ENCODE measurements around the gene CDK7.
"Not testable (repeated sequence)": the region's sequence is repeated elsewhere in the genome, so short reads cannot be mapped to it uniquely, and the experiment has no call there.

Gene CDK7

DNA sequence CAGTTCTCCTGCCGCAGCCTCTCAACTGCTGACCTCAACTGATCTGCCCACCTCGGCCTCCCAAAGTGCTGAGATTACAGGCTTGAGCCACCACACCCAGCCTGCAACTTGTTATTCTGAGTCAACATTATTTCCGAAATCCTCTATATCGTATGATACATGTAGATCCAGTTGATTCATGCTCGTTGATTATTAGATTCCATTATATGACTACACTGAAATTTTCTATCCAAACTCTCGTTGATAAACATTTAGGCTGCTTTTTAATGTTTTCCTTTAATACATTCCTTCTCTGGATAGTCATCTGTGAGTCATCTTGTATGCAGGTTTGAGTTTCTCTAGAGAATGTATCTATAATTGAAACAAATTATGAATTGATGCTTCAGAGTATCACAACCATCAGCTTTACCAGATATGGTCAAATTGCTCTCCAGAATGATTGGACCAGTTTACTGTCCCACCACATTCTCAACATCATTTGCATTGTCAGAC is 4.1 kb downstream of the CDK7 start:
- DNase-seq: no peak

DNA sequence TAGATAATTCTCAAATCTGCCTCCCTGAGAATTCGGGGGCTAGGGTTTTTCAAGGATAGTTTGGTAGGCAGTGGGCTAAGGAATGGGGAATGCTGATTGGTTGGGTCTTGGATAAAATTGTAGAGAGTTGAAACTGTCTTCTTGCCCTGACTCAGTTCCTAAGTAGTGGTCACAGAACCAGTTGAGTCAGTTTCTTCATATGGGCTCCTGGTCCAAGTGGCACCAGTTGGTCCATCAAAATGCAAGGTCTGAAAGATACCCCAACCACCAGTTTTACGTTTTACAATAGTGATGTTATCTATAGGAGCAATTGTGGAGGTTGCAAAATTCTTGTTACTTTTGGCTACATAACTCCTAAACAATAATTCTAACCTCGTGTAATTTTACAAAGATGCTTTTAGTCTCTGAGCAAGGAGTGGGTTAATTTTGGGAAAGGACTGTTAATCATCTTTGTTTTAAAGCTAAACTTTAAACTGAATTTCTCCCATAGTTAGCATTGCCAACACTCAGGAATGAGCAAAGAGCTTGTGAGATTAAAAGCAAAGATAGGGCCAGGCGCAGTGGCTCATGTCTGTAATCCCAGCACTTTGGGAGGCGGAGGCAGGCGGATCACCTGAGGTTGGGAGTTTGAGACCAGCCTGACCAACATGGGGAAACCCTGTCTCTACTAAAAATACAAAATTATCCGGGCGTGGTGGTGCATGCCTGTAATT is 7.7 kb downstream of the CDK7 start:
- no peak for DNase-seq

DNA sequence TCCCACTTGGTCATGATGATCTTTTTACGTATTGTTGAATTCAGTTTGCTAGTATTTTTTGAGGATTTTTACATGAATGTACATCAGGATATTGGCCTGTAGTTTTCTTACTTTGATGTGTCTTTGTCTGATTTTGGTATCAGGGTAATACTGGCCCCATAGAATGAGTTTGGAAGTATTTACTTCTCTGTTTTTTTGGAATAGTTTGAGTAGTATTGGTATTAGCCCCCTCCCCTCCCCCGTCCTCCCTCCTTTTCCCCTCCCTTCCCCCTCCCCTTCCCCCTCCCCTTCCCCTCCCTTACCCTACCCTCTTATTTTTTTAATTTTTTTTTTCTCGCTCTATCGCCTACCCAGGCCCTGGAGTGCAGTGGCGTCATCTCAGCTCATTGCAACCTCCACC is 10.3 kb downstream of the CDK7 start:
- no peak for DNase-seq

DNA sequence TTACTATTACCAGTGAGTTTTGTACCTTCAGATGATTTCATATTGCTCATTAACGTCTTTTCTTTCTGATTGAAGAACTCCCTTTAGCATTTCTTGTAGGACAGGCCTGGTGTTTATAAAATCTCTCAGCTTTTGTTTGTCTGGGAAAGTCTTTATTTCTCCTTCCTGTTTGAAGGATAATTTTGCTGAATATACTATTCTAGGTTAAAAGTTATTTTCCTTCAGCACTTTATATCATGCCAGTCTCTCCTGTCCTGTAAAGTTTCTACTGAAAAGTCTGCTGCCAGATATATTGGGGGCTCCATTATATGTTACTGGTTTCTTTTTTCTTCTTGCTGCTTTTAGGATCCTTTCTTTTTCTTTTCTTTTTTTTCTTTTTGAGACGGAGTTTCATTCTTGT is 13.3 kb downstream of the CDK7 start:
- DNase-seq: no peak

DNA sequence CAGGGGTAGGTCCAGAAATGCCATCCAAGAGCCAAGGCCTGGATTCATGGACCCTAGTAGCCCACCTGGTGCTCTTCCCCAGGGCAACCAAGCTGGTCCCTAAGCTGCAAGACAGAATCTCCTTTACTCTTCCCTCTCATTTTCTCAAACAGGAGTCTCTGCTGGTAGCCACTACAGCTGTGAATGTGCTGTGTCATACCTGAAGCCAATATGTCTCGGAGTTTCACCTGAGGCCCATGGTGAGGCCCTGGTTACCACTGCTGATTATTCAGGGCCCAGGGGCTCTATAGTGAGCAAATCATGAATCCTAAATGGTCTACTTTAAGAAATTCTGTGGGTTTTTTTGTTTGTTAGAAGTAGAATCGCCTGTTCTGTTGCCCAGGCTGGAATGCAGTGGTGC is 15.9 kb downstream of the CDK7 start:
- DNase-seq: no peak

DNA sequence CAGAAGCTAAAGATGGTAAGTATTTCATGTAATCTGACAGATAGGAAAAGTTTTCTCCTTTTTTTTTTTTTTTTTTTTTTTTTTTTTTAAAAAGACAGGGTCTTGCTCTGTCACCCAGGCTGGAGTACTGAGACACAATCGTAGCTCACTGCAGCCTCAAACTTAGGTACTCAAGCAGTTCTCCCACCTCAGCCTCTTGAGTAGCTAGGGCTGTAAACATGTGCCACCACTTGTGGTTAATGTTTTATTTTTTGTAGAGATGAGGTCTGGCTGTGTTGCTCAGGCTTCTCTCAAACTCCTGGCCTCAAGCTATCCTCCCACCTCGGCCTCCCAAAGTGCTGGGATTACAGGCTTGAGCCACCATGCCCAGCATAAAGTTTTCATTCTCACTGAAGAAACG is 17.8 kb downstream of the CDK7 start:
- no peak for DNase-seq

DNA sequence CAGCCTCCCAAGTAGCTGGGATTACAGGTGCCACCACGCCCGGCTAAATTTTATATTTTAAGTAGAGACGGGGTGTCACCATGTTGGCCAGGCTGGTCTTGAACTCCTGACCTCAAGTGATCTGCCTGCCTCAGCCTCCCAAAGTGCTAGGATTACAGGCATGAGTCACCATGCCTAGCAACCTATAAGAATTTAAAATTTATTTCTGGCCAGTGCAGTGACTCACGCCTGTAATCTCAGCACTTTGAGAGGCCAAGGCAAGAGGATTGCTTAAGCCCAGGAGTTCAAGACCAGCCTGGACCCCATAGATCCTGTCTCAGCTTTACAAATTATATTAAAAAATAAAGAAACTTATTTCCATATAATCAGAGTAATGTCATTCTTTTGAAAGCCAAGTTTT is 21.3 kb downstream of the CDK7 start:
- DNase-seq: not testable (repeated sequence)

DNA sequence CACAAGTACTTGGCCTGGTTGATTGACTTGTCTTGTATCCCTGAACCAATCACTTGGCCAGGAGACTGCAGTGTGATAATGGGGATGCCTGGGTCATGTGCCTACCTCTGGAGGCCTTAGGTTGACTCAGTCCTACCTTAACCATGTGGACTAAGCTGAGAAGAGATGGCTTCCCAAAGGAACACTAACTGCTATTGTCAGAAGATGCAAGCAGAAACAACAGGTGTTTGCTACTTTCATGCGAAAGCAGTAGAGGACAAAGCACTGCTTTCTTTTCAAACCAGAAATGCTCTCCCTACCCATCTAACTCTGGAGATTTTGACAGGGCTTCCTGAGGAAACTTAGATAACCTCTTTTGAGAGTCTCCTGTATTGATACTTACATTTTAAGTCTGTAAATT is 22.9 kb downstream of the CDK7 start:
- no peak for DNase-seq

DNA sequence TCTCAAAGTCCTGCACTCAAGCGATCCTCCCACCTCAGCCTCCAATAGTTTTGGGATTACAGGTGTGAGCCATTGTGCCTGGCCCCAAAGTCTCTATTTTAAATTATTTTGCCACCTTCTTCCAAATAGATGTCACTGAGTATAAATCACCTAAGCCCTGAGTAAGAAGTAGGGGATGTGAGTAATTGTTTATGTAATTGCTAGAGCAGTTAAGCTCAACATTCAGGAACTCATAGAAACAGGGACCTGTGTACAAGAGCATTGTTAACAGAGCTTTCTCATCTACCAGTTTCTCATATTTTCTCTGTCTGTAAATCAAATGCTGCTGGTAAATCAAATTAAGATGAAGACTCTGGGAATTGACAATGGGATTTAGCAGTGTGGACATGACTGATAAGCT is 26.3 kb downstream of the CDK7 start:
- DNase-seq: no peak

DNA sequence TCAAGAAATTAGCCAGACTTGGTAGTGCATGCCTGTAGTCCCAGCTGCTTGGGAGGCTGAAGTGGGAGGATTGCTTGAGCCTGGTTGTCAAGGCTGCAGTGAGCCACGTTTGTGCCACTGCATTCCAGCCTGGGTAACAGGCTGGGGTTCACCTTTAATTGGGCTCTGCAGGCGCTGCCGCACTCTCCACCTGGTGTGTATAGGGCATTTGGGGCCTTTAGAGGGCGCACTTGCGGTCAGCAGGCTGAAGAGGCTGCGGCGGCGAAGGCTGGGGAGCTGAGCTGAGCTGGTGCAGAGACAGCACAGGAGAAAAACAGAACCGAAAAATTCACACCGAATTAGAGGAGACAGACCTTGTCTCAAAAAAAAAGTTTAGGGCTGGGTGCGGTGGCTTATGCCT is 31.2 kb downstream of the CDK7 start:
- no peak for DNase-seq

DNA sequence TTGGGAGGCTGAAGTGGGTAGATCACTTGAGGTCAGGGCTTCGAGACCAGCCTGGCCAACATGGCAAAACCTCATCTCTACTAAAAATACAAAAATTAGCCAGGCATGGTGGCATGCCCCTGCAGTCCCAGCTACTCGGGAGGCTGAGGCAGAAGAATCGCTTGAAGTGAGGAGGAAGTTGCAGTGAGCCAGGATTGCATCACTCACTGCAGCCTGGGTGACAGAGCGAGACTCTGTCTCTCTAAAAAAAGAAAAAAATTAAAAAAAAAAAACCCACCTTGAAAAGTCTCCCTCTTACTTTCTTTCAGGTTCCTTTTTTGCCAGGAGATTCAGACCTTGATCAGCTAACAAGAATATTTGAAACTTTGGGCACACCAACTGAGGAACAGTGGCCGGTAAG is 34.2 kb downstream of the CDK7 start:
- no peak for DNase-seq

DNA sequence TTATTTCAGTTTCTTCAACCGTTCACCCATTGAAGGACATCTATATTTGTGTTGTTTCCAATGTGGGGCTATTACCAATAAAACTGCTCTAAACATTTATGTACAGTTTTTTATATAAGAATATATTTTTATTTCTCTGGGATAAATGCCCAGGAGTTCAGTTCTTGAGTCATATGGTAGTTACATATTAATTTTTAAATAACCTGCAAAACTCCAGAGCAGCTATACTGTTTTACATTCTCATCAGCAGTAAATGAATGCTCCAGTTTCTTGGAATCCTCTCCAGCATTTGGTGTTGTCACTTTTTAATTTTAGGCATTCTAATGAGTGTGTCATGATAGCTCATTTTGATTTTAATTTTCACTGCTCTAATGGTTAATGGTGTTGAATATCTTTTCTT is 36.2 kb downstream of the CDK7 start:
- no peak for DNase-seq

DNA sequence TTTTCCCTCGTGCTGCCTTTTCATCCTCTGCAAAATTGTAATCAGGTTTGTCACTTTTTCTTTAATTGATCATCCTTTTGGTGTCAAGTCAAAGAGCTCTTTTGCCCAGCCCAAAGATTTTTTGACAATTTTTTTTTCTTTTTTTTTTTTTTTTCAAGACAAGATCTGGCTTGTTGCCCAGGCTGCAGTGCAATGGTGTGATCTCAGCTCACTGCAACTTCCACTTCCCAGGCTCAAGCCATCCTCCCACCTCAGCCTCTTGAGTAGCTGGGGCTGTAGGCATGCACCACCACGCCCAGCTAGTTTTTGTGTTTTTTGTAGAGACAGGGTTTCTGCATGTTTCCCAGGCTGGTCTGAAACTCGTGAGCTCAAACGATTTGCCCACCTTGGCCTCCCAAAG is 36.7 kb downstream of the CDK7 start:
- no peak for DNase-seq

DNA sequence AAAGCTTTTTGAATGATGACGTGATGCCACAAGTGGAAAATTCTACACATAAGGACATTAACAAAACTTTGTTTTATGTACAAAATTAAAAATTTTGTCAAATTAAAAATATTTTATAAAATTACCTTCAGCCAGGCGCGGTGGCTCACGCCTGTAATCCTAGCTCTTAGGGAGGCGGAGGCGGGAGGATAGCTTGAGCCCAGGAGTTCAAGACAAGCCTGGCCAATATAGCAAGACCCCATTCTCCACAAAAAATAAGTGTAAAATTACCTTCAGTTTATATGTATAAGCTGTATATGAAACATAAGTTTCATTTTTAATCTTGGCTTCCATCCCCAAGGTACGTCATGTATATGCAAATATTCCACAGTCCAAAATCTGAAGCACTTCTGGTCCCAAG is 40.9 kb downstream of the CDK7 start:
- DNase-seq: no peak

DNA sequence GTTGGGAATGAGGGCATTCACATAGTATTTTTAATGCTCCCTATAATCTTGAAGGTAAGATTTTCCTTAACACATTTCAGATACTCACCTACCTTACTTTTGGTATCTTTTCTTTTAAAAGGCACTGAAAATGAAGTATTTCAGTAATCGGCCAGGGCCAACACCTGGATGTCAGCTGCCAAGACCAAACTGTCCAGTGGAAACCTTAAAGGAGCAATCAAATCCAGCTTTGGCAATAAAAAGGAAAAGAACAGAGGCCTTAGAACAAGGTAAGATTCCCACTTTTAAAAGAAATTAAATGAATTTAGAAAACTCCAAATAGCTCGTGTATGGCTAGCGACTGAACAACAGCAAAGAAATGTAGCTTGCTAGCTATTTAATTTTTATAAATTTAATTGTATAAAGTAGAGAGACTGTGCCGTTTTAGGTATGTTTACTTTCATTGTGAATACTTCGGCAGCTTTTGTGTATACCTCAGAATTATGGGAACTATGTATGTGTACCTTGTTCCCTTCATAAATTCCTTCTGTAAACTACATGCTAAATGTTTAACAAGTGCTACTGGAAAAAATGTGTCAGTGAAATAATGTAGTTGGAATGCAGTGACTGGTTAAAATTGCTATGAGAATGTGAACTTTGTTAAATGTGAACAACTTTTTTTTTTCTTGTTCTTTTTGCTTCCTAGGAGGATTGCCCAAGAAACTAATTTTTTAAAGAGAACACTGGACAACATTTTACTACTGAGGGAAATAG is 41.9 kb downstream of the CDK7 start:
- DNase-seq: no peak

DNA sequence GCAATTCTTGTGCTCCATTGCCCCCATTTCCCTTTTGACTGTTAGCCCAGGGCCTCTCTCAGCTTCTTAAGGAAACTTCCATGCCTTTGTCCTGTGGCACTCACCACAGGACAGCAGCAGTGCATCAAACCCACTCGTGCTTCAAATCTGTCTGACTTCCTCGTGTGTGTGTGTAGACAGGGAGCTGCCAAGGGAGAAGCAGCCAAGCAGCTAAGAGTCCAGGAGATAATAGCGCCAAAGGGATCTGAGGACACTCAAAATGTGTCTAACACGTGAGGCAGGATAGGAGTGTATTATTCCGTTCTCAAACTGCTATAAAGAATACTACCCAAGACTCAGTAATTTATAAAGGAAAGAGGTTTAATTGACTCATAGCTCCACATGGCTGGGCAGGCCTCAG is 44.8 kb downstream of the CDK7 start:
- no peak for DNase-seq

DNA sequence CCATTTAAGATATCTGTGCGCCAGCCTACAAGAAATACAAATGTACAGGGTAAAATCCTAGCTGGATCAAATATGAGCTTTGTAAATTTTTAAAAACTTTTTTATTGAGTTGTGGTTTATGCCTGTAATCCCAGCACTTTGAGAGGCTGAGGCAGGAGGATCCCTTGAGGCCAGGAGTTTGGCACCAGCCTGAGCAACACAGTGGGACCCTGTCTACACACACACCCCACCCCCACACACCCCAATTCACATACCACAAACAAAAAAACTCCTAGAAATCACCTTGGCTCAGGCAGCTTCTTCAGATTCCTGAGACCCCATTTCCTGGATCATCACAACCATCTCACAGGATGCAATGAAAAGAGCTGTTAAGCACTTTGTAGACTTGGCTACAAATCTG is 46.4 kb downstream of the CDK7 start:
- DNase-seq: no peak

DNA sequence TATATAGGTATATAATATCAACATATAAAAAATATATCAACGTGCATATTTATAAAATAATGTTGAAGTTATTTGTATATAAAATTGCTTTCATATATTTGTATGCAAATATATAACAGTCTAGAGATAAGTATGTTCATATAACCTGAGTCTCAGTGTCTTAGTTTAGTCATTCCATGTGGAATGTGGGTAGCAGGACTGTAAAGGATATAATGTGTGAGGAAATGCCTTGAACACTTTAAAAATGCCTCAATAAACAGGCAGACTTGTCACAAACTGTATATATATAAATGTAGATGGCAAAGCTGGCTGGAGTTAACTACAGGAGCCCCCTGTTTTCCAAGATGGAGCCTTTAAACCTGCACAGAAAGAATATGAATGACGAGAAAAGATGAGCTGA is 49.5 kb downstream of the CDK7 start:
- DNase-seq: no peak

DNA sequence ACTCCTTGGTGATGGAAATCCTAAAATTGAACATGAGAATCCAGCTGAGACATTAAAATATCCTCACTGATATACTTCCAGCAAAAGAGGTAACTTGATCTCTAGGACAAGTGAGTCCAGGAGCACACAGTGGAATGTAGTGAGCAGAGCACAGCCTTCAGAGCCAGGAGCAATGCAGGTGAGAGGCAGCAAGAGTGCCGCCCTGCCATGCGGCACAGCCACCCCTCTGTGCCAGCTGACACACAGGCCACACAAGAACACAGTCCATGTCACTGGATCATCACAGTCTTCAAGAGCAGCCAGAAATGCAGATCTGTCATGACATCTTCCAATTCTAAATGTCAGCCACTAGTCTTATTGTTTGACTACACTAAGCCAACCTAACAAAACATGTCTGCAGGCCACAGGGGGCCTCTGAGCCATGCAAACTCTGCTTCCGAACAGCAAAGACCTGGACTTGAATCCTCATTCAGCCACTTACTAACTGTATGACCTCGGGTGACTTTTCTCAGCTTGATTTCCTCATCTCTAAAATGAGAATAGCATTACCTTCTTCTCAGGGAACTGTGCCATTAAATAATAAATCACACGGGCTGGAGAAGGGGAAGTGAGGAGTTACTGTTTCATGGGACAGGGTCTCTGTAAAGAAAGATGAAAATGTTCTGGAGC is 50.9 kb downstream of the CDK7 start:
- no peak for DNase-seq

DNA sequence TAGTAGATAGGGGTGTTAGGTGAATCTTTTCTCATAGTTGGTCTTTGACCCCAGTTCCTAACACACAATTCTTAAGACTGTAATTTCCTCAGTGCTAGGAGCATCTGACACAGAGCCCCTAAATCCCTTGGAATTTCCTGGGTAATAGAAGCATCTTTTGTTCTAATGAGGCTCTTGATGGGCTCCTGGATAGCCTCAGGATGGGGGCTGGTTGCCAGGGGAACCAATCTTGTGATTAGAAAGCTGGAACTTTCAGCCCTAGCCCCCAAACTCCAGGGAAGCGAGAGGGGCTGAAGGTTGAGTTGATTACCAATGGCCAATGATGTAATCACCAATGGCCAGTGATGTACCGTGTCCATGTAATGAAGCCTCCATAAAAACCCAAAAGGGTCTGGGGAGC is 53.4 kb downstream of the CDK7 start:
- DNase-seq: no peak

DNA sequence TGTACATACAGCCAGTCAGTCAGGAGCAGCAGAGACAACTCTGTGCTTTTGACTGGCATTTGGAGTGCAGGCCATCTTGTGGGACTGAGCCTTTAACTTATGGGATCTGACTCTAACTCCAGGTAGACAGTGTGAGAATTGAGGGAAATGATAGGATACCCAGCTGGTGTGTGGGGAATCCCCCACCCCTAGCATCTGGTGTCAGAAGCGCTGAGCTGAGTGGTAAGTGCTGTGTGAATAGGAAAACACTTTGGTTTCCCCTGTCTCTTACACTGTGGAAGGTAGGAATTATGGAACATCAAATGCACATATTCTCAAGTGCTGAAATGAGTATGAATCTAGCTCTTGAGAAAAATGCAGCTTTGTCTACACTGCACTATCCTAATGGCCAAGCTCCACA is 54.0 kb downstream of the CDK7 start:
- no peak for DNase-seq

DNA sequence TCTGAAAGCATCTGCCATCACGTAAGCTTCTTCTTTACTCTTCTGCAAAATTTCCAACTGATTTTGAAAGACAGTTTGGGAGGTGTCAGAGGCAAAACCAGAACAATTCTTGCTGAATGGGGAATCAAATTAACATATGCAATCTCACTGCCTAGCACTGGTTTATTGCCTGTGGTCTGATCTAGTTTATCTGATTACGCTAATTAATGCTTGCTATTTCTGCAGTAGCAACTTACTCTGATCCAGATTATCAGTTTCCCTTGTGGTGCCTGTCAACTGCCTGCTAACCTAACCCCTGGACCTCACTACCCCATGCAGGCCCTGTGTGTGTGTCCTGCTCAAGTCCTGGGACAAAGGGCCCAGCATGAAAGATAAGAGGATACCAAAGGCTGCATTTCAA is 57.6 kb downstream of the CDK7 start:
- no peak for DNase-seq

DNA sequence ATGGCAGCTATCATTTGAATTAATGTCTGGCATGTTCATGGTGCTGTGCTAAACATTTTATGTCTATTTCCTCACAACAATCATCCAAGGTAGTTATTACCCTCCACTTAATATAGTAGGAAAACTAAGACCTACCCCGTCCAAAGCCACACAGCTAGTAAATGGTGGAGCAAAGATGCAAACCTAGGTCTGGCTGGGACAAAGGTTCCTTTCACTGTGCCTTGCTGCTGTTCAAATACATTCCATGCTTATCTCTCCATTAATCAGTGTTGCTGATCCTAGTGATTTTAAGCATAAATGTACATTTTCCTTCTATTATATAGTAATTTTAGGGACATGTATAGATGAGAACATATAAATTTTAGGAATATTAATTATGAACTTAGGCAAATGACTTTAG is 59.2 kb downstream of the CDK7 start:
- DNase-seq: no peak

DNA sequence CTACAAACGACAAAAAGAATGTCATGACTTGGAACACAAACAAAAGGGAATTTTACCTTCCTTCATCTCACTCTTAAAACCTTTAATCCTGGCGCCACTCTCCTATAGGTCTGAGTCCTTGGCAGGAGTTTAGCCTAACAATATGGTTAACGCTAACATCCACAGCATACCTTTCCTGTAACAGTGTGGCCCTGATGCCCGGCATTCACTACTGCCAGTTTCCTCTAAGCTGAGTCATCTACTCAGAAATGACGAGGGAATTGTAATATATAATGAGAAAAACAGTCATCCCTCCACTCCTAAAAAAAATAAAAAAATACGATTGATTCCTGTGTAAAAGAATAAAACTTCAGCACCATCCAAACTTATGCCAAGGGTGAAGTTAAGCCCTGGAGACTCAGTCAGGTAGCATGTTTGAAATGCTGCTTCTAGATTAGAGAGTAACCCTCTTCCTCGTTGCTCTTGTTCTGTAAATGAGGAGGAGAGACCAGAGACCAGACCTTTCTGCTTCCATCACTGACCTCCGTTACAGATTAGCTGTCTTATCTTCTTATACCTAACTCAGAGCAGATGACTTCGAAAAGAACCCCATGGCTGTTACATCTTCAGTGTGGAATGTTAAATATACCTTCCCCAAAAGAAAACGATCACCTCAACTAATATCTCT is 60.5 kb downstream of the CDK7 start:
- DNase-seq: no peak

Data from NCI-H1105 (cell line).